Measurements from ENCODE around the gene SELPLG.

DNA sequence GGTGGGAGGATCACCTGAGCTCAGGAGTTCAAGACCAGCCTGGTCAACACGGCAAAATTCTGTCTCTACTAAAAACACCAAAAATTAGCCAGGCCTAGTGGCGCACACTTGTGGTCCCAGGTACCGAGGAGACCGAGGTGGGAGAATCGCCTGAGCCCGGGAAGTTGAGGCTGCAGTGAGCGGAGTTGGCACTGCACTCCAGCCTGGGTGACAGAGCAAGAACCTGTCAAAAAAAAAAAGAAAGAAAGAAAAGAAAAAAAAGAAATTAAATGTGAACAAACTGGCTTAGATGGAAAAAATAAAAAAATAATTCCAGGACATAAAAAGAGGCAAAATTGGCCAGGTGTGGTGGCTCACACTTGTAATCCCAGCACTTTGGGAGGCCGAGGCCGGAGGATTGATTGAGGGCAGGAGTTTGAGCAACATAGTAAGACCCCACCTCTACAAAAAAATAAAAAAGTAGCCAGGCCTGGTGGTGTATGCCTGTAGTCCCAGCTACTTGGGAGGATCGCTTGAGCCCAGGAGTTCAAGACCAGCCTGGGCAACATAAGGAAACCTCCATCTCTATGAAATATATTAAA lies 39.3 kb downstream of the SELPLG start:
- TF ChIP-seq CTCF (conservative IDR thresholded peaks at IDR 0.05; ENCODE audit: low read depth, low read length) (no peak), RAD21 (IDR thresholded peaks at IDR 0.05; ENCODE audit: low read length) (no peak), CEBPB (IDR thresholded peaks at IDR 0.05; ENCODE audit: low read depth, low read length) (no peak), MAFK (IDR thresholded peaks at IDR 0.05; ENCODE audit: low read depth, low read length) (no peak), POLR2A (IDR thresholded peaks at IDR 0.05; ENCODE audit: low read depth, low read length) (no peak), NFE2L2 (IDR thresholded peaks at IDR 0.05; ENCODE audit: low read depth, low read length) (no peak), SMC3 (IDR thresholded peaks at IDR 0.05; ENCODE audit: low read depth, low read length) (no peak), FOS (IDR thresholded peaks at IDR 0.05; ENCODE audit: low read depth, low read length) (no peak), RCOR1 (IDR thresholded peaks at IDR 0.05; ENCODE audit: insufficient replicate concordance, low read length) (no peak), USF2 (IDR thresholded peaks at IDR 0.05; ENCODE audit: low read depth, low read length) (no peak), RFX5 (IDR thresholded peaks at IDR 0.05; ENCODE audit: low read depth, low read length) (no peak)
- TF ChIP-seq, protein P1, sequence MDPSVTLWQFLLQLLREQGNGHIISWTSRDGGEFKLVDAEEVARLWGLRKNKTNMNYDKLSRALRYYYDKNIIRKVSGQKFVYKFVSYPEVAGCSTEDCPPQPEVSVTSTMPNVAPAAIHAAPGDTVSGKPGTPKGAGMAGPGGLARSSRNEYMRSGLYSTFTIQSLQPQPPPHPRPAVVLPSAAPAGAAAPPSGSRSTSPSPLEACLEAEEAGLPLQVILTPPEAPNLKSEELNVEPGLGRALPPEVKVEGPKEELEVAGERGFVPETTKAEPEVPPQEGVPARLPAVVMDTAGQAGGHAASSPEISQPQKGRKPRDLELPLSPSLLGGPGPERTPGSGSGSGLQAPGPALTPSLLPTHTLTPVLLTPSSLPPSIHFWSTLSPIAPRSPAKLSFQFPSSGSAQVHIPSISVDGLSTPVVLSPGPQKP (IDR thresholded peaks at IDR 0.05; ENCODE audit: borderline replicate concordance, low read depth, low read length), result no peak

Data from IMR-90 (cell line).